Measurements from ENCODE around the gene TUBA4B.
A peak's percentile ranks its signal among the peaks of the same experiment; 100 is the strongest.

The TUBA4B gene

GRCh38 chr2:219218732-219219701 lies 34.0 kb upstream of the TUBA4B start, which contains the start of gene ABCB6:
TSS of gene ABCB6 (minus strand) at chr2:219218958. CDS start at chr2:219218673, 285 bp downstream.
- peak; percentile 73 to 82 for DNase-seq (ENCODE audit: low read depth in 2 of 2)

GRCh38 chr2:219219784-219220532 lies 33.1 kb upstream of the TUBA4B start:
- no peak for DNase-seq (ENCODE audit: low read depth in 2 of 2)

- DNase-seq (ENCODE audit: low read depth in 2 of 2) = no peak
Observed at GRCh38 chr2:219220652-219221402, 32.2 kb upstream of the TUBA4B start.

GRCh38 chr2:219221957-219222518 lies 31.0 kb upstream of the TUBA4B start:
- no peak for DNase-seq (ENCODE audit: low read depth in 2 of 2)

GRCh38 chr2:219223831-219224610 lies 29.0 kb upstream of the TUBA4B start:
- no peak for DNase-seq (ENCODE audit: low read depth in 2 of 2)

GRCh38 chr2:219225350-219225749 lies 27.7 kb upstream of the TUBA4B start:
- no peak for DNase-seq (ENCODE audit: low read depth in 2 of 2)

DNA sequence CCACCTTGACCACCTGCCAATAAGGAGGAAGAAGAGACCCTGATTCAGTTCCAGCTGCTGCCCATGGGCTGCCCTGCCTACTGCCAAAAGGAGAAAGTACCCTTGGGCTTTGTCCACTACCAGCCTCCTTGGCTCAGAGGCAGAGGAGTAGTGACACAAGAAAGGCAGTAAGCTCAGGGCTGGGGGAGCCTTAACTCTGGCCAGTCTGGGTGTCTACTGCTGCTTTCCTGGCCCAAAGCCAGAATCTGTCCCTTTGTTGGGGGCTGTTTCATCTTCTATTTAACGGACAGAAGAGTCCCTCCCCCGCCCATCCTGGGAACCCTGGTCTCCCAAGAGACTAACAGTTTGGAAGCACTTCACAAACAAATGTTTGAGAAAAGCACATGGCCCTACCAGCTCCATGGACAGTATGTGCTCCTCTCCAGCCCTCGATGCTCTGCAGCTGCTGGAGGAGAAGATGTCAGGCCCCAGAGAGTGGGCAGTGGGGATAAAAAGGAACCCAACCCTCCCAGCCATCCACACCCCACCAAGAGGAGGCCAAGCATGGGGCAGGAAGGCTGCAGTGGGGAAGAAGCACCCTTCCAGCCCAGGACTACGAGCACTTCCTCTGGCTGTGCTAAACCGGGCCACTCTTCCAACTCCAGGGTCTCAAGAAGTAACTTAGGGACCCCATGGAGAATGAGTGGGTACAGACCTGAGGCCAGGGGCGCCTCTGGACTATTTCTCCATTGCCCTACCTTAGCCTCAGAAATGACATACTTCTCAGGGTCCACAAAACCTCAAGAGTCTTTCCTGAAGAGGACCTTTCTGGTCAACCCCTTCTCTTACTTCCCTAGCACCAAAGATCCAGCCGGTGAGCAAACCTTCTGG lies 24.8 kb upstream of the TUBA4B start:
- no peak for DNase-seq (ENCODE audit: low read depth in 2 of 2)

DNA sequence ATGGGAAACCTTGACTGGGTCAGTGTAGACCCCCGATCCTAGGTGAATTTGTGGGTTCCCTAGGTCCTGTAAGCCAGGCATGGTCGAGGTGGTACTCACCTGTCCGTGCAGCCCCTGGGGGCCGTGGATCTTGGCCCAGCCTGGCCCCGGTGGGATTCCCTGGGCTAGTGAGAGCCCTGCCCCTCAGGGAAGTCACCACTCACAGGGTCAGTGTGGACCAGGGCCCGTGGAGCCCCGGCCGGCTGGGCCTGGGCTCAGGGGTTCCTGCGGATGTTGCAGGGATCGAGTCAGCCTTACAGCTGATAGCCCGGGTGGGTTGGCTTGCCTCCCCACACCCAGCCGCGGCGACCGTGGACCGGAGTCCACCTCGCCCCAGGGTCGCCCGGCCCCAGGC lies 24.1 kb upstream of the TUBA4B start:
- no peak for DNase-seq (ENCODE audit: low read depth in 2 of 2)

DNA sequence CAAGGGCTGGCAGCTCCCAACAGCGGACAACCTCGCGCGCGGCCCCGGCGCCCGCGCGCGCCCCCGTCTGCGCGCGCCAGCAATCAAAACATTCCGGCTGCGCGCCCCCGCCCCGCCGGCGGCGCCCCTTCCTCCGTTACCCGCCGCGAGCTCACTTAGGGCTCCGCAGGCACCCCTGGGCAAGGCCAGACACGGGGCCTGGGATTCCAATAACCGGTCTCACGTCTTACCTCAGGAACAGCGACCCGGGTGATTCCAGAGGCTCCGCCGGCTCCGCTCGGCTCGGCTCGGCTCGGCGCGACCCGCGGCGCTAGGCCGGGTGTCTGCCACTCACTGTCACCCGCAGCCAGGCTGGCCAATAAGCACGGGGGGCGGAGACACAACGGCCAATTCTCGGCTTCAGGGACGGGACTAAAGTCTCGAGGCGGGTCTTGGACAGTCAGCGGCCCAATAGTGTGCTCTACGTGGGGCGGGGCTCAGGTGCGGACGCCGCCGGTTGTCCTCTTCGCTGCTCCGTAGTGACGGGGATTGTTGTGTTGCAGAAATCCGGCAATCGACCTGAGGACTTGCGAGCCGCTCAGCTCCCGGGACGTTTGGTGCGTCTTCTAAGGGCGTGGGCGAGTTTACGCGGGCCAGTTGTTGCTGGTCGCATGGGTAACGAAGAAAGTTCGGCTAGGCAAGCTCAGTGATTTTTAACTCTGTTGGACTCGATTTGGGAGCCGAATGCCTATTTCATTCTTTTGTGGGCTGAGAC lies 23.6 kb upstream of the TUBA4B start, which contains the start of the genes ANKZF1 and ATG9A:
ANKZF1 (plus strand) TSS at position 502 of the 754 bp plus-strand sequence. CDS start 452 bp downstream, outside the sequence.
ATG9A (minus strand) TSS at position 332 of the 754 bp plus-strand sequence. CDS start 1,612 bp downstream, outside the sequence.
- peak; percentile 96 to 98 for DNase-seq (ENCODE audit: low read depth in 2 of 2)

GRCh38 chr2:219230059-219230540 lies 22.9 kb upstream of the TUBA4B start:
- peak in 1 of 2 donors; percentile 16 for DNase-seq (ENCODE audit: low read depth in 2 of 2)

DNA sequence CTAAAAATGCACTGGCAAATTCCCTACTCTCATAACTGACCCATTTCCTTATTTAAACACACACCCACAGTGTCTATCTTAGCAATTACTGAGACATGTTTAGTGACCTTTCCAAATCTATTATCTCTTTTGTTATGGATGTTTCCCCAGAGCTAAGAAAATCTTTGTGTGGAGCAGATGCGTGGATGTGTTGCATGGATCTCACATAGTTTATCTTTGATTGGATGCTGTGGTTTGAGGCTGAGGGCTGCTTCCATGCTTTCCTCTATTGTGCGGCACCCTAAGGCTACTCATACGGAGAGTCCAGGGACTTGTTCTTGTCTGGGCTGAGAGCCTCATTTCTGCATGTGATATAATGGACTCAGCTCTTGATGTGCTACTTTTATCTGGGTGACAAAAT lies 18.7 kb upstream of the TUBA4B start:
- DNase-seq (ENCODE audit: low read depth in 2 of 2) = no peak

GRCh38 chr2:219243291-219243761 lies 9.7 kb upstream of the TUBA4B start:
- DNase-seq (ENCODE audit: low read depth in 2 of 2) = no peak

- no peak for DNase-seq (ENCODE audit: low read depth in 2 of 2)
Observed at GRCh38 chr2:219244789-219245147, 8.3 kb upstream of the TUBA4B start.

DNA sequence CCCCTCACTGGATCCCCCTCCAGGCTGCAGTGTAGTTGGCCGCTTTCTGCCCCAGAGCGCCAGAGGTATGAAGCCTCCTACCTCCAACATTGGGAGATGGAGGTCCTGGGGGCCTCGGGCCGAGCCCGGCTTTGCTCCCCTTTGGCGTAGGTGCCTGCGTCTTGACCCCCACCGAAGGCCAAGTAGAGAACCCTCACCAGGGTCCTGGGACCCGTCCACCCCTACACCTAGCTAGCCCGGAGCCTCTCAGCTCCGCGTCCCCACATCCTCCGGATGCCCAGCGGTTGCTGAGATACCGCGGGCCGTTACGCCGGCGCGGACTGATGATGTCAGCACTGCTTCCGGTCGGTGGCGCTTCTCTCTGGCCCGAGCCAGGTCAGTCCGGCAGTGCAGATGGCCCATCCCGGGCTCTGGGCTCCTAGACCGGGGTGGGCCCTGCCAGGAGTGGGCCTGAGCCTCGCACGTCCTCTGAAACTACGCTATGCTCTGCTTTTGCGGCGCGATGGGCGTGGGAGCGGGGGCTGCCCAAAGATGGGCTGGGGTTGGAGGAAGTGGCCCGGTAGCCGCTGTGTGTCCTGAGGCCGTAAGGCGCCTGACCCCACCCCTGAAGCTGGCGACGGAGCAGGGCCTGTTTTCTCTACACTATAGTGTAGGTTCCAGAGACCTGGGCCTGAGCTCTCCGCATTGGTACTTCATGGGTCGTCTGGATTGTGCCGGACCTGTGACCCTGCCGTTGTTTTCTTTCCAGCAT lies 7.7 kb upstream of the TUBA4B start, which contains the start of the genes GLB1L and STK16:
GLB1L (minus strand) TSS at position 297 of the 751 bp plus-strand sequence. CDS start 1,871 bp downstream, outside the sequence.
STK16 (plus strand) TSS at position 332 of the 751 bp plus-strand sequence. CDS start 521 bp downstream, outside the sequence.
- DNase-seq (ENCODE audit: low read depth in 2 of 2) = peak; percentile 75 to 78

- DNase-seq (ENCODE audit: low read depth in 2 of 2) = no peak
Observed at GRCh38 chr2:219245899-219246230, 7.2 kb upstream of the TUBA4B start.

- DNase-seq (ENCODE audit: low read depth in 2 of 2) = no peak
Observed at GRCh38 chr2:219246559-219246958, 6.5 kb upstream of the TUBA4B start.

All from stimulated activated CD8-positive, alpha-beta memory T cell treated with anti-CD3 and anti-CD28 coated beads, Interleukin-15, amount 100 ng/mL, for 4 hours (primary cell).